Transverse colon (tissue), 4 donors: ENCODE data around the gene TCP11.

Experiments used
- CTCF ChIP-seq, 5 experiments: fragments of 200-600 bp in 3 of 5; fragments of 450-650 bp in 2 of 5; sonication (generic) in 3 of 5; IDR thresholded peaks; 1 replicate in 2 of 5; 2 replicates in 3 of 5; pipeline ENCODE4 v1.5.1; 2016 to 2017; ENCODE audit warnings: antibody characterized with exemption in 5 of 5, inconsistent platforms in 3 of 5, mild to moderate bottlenecking in 2 of 5, moderate library complexity in 1 of 5
- EP300 ChIP-seq: sonication (generic); formaldehyde crosslinking; IDR thresholded peaks from one replicate; pipeline ENCODE4 v1.6.1; 2017; ENCODE audit warnings: antibody characterized with exemption, low read depth
- POLR2A ChIP-seq: fragments of 450-650 bp; IDR thresholded peaks from one replicate; pipeline ENCODE4 v1.6.1; 2016; ENCODE audit warnings: antibody characterized with exemption, mild to moderate bottlenecking, moderate library complexity
- POLR2AphosphoS5 ChIP-seq, 3 donors: sonication (generic); formaldehyde crosslinking; IDR thresholded peaks; one replicate each; pipeline ENCODE4 v1.6.1; 2016; ENCODE audit warnings: antibody characterized with exemption in 3 of 3

DNA sequence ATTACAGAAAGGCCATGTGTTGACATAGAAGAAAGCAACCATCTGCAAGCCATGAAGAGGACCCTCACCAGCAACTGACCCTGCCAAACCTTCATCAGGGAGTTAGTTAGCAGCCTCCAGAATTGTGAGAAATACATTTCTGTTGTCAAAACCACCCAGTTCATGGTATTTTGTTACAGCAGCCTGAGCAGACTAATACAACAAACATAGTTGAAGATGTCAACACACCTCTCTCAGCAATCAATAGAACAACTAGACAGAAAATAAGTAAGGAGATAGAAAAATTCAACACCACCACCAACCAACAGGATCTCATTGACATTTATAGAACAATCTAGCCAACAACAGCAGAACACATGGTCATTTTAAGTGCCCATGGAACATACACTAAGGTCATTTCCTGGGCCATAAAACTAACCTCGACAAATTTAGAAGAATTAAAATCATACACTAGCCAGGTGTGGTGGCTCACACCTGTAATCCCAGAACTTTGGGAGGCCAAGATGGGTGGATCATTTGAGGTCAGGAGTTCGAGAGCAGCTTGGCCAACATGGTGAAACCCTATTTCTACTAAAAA, 32.7 kb downstream of the TCP11 start:
- no peak for TF ChIP-seq POLR2A
- no peak for TF ChIP-seq CTCF (IDR thresholded peaks at IDR 0.05)
- TF ChIP-seq POLR2AphosphoS5 (IDR thresholded peaks at IDR 0.05) = no peak
- TF ChIP-seq EP300 = no peak
